Stimulated activated CD4-positive, alpha-beta T cell treated with anti-CD3 and anti-CD28 coated beads, Interleukin-12 subunit alpha, Interleukin-12 subunit beta, amount 100 ng/mL, for 4 hours (primary cell): ENCODE results near the gene CTNNBIP1.

Source experiments
- DNase-seq: peaks from one replicate; pipeline ENCODE4 v3.0.0-alpha.2; 2020

The CTNNBIP1 gene

GRCh38 chr1:9903801-9904527 lies 6.1 kb downstream of the CTNNBIP1 start:
- DNase-seq, result no peak

DNA sequence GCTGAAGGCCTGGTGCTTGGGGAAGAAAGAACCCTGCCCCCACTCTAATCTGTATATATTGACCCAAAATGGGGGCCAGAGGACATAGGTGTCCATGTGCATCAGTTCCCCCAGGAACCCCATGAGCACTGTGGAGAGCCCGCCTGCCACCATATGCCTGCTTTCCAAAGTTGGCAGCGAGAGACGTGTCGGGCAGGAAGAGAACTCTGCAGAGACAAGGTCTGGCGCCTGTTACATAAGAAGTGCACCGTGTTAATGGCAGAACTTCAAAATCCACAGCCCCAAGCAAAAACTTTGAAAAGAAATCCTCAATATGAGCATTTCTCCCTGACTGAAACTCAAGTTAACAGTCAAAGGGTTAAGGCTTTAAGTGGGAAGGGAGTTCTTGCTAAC lies 8.0 kb downstream of the CTNNBIP1 start:
- no peak for DNase-seq

GRCh38 chr1:9901148-9902059 lies 8.7 kb downstream of the CTNNBIP1 start:
- no peak for DNase-seq

GRCh38 chr1:9900142-9901043 lies 9.7 kb downstream of the CTNNBIP1 start:
- DNase-seq, result no peak

- no peak for DNase-seq
Observed at GRCh38 chr1:9894115-9894514, 16.0 kb downstream of the CTNNBIP1 start.

GRCh38 chr1:9892563-9893528 lies 17.2 kb downstream of the CTNNBIP1 start:
- DNase-seq, result no peak

DNA sequence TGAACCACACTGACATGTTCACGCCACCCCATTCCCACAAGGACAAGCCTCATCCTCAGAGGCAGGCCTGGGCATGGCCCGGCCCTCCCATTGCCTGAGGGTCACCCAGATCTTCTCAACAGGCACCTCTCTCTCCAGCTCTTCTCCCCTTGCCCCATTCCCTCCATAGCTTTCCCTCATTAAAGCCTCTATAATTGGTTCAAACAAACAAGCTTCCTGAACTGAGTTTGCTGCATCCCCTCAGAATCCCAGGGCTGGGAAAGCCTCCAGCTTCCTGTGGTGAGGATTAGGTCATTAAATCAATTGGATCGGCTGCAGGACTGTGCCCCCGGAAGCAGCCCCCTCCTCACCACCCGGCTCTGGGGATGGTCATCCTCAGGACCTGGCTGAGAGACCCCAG lies 18.9 kb downstream of the CTNNBIP1 start:
- DNase-seq, result no peak

DNA sequence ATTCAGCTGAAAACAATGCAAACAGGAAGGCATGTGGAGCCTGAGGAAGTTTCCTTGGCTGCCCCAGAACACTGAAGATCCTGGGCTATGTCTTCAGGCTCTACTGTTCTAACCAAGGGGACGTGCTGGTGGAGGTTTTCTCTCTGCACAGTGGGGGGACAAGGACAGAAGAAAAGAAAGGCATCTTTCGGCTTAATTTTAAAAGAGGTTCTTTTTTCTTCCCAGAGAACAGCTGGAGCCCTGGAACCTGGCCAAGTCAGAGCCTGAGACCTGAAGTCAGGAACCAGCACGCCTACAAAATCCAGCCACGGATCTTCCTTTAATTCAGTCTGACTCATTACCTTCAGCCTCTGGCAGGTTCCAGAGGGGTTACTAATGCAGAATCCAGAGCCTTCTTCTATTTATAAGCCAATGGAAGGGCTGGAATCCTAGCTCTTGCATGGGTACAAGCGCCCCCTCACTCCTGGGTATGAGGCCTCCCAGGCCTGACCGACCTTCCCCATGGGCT lies 19.8 kb downstream of the CTNNBIP1 start:
- no peak for DNase-seq

- DNase-seq, result no peak
Observed at GRCh38 chr1:9889411-9889810, 20.7 kb downstream of the CTNNBIP1 start.

DNA sequence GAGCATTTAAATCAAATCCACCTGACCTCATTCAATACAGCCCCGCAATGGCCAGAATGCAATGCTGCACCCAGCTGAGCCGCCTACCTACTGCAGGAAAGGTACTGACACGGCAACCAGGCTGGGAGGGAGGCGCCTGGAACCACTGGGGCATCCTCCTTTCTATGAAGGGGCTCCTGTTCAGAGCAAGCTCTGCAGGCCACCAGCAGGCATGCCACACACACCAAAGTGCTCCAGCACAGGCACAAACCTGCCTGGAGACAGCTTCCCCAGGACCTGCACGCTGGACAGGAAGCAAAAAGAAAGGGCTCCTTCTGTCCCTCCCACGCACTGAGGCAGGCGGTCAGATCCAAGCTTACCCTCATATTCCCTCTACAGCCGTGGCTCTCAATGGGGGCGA lies 21.2 kb downstream of the CTNNBIP1 start:
- DNase-seq, result no peak

DNA sequence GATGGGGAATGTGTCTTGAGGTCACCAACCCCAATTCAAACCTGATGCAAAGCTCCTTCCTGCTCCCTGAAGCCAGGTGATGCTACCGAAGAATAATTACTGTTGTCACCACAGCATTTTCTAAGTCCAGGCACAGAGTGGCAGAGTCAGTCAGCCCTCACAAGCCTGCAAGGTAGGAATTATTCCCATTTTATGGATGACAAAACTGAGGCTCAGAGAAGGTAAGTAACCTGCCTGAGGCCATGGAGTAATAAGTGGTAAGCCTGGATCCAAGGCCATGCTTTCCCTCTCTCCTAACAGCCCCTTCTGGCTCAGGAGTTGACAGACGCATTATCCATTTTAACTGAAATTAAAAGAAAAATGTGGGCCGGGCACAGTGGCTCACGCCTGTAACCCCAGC lies 23.0 kb downstream of the CTNNBIP1 start:
- DNase-seq, result no peak

GRCh38 chr1:9886092-9886742 lies 23.9 kb downstream of the CTNNBIP1 start:
- no peak for DNase-seq

DNA sequence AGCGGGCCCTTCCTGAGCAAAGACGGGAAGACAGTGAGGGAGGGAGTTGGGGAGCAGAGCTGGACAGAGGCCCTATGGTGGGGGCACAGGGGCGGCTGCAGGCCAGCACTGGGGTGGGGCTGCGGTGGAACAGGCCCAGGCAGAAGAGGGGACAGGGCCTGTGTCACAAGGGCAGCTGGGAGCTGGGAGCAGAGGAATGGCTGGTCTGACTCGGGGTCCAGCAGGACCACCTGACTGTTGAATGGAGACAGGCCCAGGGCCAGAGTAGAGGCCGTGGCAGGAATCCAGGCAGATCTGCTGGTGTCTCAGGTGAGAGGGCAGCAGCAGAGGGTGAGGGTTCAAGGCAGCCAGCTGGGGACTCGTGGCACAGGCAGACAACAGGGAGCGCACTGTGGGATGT lies 25.3 kb downstream of the CTNNBIP1 start:
- no peak for DNase-seq

DNA sequence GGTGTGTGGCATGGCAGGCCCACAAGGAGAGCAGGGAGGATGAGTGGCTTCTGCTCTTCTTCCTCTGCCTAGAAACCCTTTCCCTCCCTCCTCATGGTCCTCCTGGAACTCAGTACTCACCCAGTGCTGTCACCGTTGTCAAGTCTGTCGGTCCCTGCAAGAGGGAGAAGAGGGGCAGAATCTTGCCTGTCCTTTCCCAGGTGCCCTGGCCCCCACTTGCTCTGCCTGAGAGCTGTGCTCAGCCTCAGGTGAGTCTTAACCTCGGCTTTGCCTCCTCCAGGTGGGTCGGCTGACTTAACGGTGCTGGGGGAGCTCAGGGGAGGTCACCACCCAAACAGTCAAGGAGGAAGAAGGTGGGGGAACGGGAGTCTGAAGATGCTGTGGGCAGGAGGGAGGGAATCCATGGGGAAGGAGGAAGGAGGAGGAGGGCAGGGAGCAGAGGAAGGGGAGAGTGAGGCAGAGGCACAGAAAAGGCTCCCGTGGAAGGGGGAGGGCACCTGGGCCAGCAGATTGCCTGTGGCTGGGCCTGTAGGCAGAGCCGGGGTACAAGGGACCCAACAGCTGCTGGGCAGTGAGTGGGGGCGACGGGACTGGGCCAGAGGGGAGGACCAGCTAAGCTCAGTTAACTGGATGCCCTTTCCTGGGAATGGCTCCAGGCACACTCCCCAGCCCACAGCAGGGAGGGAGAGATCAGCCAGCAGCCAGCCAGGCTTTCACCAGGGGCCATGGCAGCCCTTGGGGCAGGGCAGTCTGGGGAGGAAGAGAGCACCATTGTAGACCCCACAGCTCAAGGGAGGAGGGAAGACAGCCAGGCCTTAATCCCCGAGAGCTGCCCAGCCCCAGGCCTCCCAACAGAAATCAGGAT lies 26.3 kb downstream of the CTNNBIP1 start:
- no peak for DNase-seq

DNA sequence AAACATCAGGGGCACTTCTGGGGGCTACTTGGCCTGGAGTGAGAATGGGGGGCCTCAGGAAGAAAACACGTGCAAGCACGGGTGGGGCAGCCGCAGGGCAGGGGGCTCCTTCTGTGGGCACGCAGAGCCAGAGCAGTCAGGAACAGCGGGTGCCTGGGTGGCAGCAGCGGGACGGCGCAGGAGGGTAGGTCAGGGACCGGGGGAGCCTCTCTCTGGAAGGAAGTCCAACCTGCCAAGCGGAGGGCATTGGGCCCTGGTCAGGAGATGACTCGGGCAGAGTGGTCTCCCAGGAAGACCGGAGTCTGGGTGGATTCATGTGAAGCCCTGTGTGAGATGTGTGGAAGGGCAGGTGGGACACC lies 27.1 kb downstream of the CTNNBIP1 start:
- no peak for DNase-seq

DNA sequence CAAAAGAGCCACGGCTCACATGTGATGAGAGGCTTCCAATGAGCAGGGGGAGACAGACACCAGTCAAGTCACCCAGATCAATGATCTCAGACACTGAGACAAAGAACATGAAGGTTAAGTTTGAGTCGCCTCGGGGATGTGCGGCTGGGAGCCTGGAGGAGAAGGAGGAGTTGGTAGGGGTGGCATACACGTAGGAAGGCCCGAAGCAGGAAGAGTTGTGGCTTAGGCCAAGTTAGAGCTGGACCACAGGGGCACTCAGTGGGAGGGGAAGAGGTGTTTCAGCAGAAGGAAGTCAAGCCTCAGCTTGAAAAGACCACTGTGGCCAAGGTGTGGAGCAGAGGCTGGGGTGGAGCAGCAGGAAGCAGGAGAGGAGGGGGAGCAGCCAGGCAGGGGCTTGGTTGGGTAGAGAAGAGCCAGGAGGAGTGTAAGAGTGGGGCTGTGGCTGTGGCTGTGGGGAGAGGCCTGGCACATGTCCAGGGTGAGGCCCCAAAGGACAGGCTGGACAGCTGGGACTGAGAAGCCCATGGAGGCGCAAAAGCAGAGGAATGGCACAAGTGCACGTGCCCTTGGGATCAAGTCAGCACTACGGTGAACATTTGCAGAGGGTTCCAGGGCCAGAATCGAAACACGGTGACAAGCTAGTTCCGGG lies 27.6 kb downstream of the CTNNBIP1 start:
- no peak for DNase-seq

GRCh38 chr1:9881838-9882249 lies 28.2 kb downstream of the CTNNBIP1 start:
- no peak for DNase-seq

- no peak for DNase-seq
Observed at GRCh38 chr1:9878404-9878803, 31.7 kb downstream of the CTNNBIP1 start.

- DNase-seq, result no peak
Observed at GRCh38 chr1:9877962-9878361, 32.1 kb downstream of the CTNNBIP1 start.

- no peak for DNase-seq
Observed at GRCh38 chr1:9875636-9876000, 34.5 kb downstream of the CTNNBIP1 start.
